Measurements from ENCODE around the gene ITGAL.

GRCh38 chr16:30534368-30535105, 62.0 kb downstream of the ITGAL start, which contains the start of gene ZNF747:
- peak; percentile 59 for TF ChIP-seq TAF1 (IDR thresholded peaks at IDR 0.05; ENCODE audit: low read depth, low read length)
- TF ChIP-seq POLR2AphosphoS5 (IDR thresholded peaks at IDR 0.05; ENCODE audit: low read depth, low read length): peak; percentile 34; the same call in 1 of the 2 replicates
- no peak for TF ChIP-seq CTCF (IDR thresholded peaks at IDR 0.05; ENCODE audit: control extremely low read depth in 1 of 3, insufficient read depth in 1 of 3, low read depth in 1 of 3, low read length in 3 of 3)
- no peak for TF ChIP-seq RFX5 (IDR thresholded peaks at IDR 0.05; ENCODE audit: borderline replicate concordance, low read depth, low read length)
- no peak for TF ChIP-seq JUND (IDR thresholded peaks at IDR 0.05; ENCODE audit: low read length)
